ENCODE results near the gene B3GALNT2. TPM values are rescaled to one million over a fixed set of nuclear protein-coding genes. Genes with fewer than 3 reads are reported as not detected.

The B3GALNT2 gene
- total RNA-seq, 4 donors from 2014 or later: 21.7 to 46.2 (median 26.1) TPM

DNA sequence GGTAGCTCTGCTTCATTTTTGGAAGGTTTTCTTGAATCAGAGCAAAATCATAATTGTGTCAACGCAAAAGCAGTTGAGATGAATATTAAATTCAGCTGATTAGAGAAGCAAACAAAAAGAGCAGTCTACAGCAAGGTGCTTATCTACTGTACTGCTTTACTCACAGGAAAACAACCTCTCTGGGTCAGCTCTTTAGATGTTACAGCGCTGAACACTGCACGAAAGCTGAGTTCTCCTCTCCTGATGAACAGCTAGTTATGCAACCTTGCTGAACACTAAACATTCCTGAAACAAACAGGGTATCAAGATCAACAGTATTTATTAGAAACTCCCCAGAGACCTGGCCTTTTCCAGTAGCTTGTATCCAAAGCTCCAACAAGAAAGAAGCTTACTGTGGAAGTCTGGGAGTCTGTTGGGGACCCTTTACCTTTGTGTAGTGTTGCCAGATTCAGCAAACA, 95.7 kb downstream of the B3GALNT2 start:
- intact Hi-C loops (cut with DNase I; ENCODE audit: low total_unique reads): no loop called here
- TF ChIP-seq CTCF (IDR thresholded peaks at IDR 0.05) (no peak), POLR2A (IDR thresholded peaks at IDR 0.05) (no peak)
- H3K4me3 ChIP-seq (ENCODE audit: low read depth, poor library complexity, severe bottlenecking): no peak overlapping the region
- WGBS, 2 donors: 76 to 89% methylated on average over 3 of the region's 3 CpGs
- DNase-seq (ENCODE audit: low spot score in 2 of 2): no peak

- no peak overlapping the region for H3K4me3 ChIP-seq (ENCODE audit: low read depth, poor library complexity, severe bottlenecking)
- intact Hi-C loops (cut with DNase I; ENCODE audit: low total_unique reads): no loop called here
- no peak for TF ChIP-seq POLR2A (IDR thresholded peaks at IDR 0.05)
- no peak for TF ChIP-seq CTCF (IDR thresholded peaks at IDR 0.05)
- 56 to 65% methylated on average over 5 of the region's 5 CpGs for WGBS, 2 donors
- DNase-seq (ENCODE audit: low spot score in 2 of 2): no peak
Measured at GRCh38 chr1:235407419-235407818, 96.8 kb downstream of the B3GALNT2 start.

GRCh38 chr1:235404190-235404589, 100.1 kb downstream of the B3GALNT2 start:
- intact Hi-C loops (cut with DNase I; ENCODE audit: low total_unique reads): no loop called here
- DNase-seq (ENCODE audit: low spot score in 2 of 2): no peak
- 87 to 95% methylated on average over 5 of the region's 5 CpGs for WGBS, 2 donors
- H3K4me3 ChIP-seq (ENCODE audit: low read depth, poor library complexity, severe bottlenecking): no peak overlapping the region
- TF ChIP-seq POLR2A (IDR thresholded peaks at IDR 0.05): no peak
- no peak for TF ChIP-seq CTCF (IDR thresholded peaks at IDR 0.05)

DNA sequence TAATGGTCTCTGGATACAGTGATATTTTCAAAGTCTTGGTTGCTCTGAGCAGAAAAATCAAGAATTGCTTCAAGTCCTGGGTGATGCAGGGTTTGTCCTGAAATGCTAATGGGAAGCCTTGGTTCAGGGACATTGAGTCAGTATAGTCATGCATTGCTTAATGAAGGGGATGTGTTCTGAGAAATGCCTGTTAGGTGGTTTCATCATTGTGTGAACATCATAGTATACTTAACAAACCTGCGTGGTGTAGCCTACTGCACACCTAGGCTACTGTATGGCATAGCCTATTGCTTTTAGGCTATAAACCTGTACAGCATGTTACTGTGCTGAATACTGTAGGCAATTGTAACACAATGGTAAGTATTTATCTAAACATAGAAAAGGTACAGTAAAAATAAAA, 100.7 kb downstream of the B3GALNT2 start:
- intact Hi-C loops (cut with DNase I; ENCODE audit: low total_unique reads): no loop called here
- no peak overlapping the region for H3K4me3 ChIP-seq (ENCODE audit: low read depth, poor library complexity, severe bottlenecking)
- 88 to 93% methylated on average over 1 of the region's 1 CpG for WGBS, 2 donors
- TF ChIP-seq CTCF (IDR thresholded peaks at IDR 0.05) (no peak), POLR2A (IDR thresholded peaks at IDR 0.05) (no peak)
- no peak for DNase-seq (ENCODE audit: low spot score in 2 of 2)

GRCh38 chr1:235402457-235403200, 101.6 kb downstream of the B3GALNT2 start:
- H3K4me3 ChIP-seq (ENCODE audit: low read depth, poor library complexity, severe bottlenecking): no peak overlapping the region
- WGBS, 2 donors: 91 to 92% methylated on average over 7 of the region's 7 CpGs
- intact Hi-C loops (cut with DNase I; ENCODE audit: low total_unique reads): no loop called here
- TF ChIP-seq CTCF (IDR thresholded peaks at IDR 0.05): no peak
- no peak for DNase-seq (ENCODE audit: low spot score in 2 of 2)

- no peak overlapping the region for H3K4me3 ChIP-seq (ENCODE audit: low read depth, poor library complexity, severe bottlenecking)
- no peak for DNase-seq (ENCODE audit: low spot score in 2 of 2)
- TF ChIP-seq CTCF (IDR thresholded peaks at IDR 0.05): no peak
- no peak for TF ChIP-seq POLR2A (IDR thresholded peaks at IDR 0.05)
- intact Hi-C loops (cut with DNase I; ENCODE audit: low total_unique reads): no loop called here
- 78 to 79% methylated on average over 4 of the region's 4 CpGs for WGBS, 2 donors
Measured at GRCh38 chr1:235401251-235401650, 103.0 kb downstream of the B3GALNT2 start.
